ENCODE measurements around the gene ACADVL.
"Not testable (repeated sequence)": the region's sequence is repeated elsewhere in the genome, so short reads cannot be mapped to it uniquely, and the experiment has no call there.

Gene ACADVL

GRCh38 chr17:7176841-7177190 lies 42.9 kb upstream of the ACADVL start:
- DNase-seq (ENCODE audit: extremely low read depth, low read depth) = no peak
- TF ChIP-seq CTCF (IDR thresholded peaks at IDR 0.05; ENCODE audit: low read depth, low read length) = no peak

GRCh38 chr17:7177191-7177953 lies 42.4 kb upstream of the ACADVL start:
- DNase-seq (ENCODE audit: extremely low read depth, low read depth) = no peak
- TF ChIP-seq CTCF (IDR thresholded peaks at IDR 0.05; ENCODE audit: low read depth, low read length) = peak; percentile 89

- no peak for DNase-seq (ENCODE audit: extremely low read depth, low read depth)
- TF ChIP-seq CTCF (IDR thresholded peaks at IDR 0.05; ENCODE audit: low read depth, low read length) = no peak
Measured at GRCh38 chr17:7177954-7178477, 41.7 kb upstream of the ACADVL start.

GRCh38 chr17:7178973-7179316 lies 40.8 kb upstream of the ACADVL start:
- TF ChIP-seq CTCF (IDR thresholded peaks at IDR 0.05; ENCODE audit: low read depth, low read length) = no peak
- no peak for DNase-seq (ENCODE audit: extremely low read depth, low read depth)

GRCh38 chr17:7179317-7180254 lies 40.2 kb upstream of the ACADVL start, which contains the start of gene ASGR1:
TSS of gene ASGR1 (minus strand) at chr17:7179370. CDS start at chr17:7178563, 807 bp downstream.
- DNase-seq (ENCODE audit: extremely low read depth, low read depth) = no peak
- TF ChIP-seq CTCF (IDR thresholded peaks at IDR 0.05; ENCODE audit: low read depth, low read length) = no peak

- not testable (repeated sequence) for DNase-seq (ENCODE audit: extremely low read depth, low read depth)
Measured at GRCh38 chr17:7182101-7182500, 37.6 kb upstream of the ACADVL start.

GRCh38 chr17:7183433-7184090 lies 36.2 kb upstream of the ACADVL start:
- DNase-seq (ENCODE audit: extremely low read depth, low read depth) = no peak
- TF ChIP-seq CTCF (IDR thresholded peaks at IDR 0.05; ENCODE audit: low read depth, low read length) = no peak

All from AG09319 (cell line).